GM12875 (cell line): ENCODE results near the gene FNIP2.

ENCODE experiments used
- H3K4me3 ChIP-seq: one replicate; pipeline ENCODE4 v1.5.1; 2011; ENCODE audit warnings: low read depth, low read length, control low read depth
- TF ChIP-seq, protein P1 (sequence below): IDR thresholded peaks from 2 replicates; pipeline ENCODE4 v1.5.1; 2011; ENCODE audit warnings: low read depth, mild to moderate bottlenecking, control low read depth, inconsistent platforms, low read length, moderate library complexity, borderline replicate concordance; ENCODE audit not compliant: insufficient read depth

Gene FNIP2

DNA sequence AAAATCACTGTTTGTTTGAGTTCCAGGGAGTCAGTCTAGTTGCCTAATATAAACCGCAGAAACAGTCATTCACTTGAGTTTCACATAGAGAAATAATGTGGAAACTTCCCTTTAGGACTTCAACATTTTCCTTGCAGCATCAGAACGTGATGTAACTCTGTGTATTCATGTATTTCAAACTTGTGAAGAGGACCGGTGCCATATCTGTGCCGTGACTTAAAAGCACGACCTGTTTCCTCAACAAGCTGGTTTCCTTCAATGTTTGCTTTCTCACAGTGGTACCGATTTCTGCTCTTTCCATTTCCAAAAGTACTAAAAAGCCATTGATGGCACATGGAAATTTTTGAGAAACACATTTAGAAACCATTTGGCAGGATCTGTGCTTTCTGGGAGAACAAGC, 167.4 kb downstream of the FNIP2 start:
- TF ChIP-seq, protein P1, sequence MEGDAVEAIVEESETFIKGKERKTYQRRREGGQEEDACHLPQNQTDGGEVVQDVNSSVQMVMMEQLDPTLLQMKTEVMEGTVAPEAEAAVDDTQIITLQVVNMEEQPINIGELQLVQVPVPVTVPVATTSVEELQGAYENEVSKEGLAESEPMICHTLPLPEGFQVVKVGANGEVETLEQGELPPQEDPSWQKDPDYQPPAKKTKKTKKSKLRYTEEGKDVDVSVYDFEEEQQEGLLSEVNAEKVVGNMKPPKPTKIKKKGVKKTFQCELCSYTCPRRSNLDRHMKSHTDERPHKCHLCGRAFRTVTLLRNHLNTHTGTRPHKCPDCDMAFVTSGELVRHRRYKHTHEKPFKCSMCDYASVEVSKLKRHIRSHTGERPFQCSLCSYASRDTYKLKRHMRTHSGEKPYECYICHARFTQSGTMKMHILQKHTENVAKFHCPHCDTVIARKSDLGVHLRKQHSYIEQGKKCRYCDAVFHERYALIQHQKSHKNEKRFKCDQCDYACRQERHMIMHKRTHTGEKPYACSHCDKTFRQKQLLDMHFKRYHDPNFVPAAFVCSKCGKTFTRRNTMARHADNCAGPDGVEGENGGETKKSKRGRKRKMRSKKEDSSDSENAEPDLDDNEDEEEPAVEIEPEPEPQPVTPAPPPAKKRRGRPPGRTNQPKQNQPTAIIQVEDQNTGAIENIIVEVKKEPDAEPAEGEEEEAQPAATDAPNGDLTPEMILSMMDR, result no peak
- no peak overlapping the region for H3K4me3 ChIP-seq

DNA sequence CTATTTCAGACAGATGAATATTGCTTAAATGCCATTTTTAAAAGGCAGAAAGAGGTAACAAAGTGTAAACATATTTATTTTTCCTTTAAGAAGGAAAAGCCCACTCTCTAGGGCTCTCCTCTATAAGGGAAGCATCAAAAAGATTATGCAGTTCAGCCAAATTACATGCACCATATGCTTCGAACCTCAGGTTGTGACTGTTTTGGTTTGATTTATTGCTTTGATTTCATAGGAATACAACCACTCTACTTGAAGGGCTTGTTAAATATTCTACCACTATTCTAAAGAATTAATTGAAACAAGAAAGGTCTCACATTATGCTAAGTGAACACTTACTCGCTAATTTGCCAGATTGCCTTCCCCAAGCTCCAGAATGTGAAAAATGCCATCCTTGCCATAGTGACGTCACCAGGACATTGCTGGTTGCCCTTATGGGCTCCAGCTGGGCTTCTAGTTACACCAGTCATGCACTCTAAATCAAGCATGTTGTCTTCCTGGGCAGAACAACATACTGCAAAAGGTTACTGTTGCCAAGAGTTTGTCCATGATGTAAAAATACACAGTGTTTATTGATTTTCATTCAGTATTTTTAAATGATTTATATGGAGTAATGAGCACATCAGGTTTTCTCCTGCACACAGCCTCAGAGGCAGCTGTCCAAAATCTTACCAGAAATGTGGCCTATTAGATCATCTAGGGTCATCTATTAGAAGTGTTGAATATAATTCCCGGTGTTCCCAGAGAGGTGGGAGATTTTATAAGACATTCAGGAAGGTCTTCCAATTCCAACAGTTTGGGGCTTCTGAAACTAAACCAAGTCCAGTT, 169.6 kb downstream of the FNIP2 start:
- TF ChIP-seq, protein P1, result no peak
- no peak overlapping the region for H3K4me3 ChIP-seq

DNA sequence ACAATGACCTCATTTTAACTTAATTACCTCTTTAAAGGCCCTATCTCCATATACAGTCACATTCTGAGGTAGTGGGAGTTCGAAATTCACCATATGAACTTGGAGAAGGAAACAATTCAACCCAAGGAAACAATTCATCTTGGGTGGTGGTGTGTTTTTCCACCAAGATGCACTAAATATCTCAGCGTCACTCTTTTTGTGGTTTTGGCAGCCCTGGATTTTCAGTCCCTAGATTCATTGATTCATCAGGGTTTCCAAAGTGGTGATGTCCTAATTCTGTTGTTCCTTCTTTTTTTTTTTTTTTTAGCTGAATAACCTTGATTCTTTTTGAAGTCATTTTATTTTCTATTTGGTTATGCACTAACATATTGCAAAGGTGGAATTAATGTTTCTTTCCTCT, 171.4 kb downstream of the FNIP2 start:
- TF ChIP-seq, protein P1, result no peak
- H3K4me3 ChIP-seq, result no peak overlapping the region

DNA sequence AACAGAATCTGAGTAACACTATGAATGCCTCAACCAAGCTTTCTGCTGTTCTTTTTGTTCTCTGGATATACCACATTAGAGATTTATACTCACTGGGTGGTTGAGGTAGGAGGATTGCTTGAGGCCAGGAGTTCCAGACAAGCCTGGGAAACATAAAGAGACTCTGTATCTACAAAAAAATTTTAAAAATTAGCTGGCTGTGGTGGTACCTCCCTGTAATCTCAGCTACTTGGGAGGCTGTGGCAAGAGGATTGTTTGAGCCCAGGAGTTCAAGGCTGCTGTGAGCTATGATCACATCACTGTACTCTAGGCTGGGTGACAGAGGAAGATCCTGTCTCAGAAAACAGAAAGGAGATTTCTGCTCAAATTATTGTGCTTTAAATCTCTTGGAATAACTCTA, 172.5 kb downstream of the FNIP2 start:
- TF ChIP-seq, protein P1, result no peak
- H3K4me3 ChIP-seq, result no peak overlapping the region

DNA sequence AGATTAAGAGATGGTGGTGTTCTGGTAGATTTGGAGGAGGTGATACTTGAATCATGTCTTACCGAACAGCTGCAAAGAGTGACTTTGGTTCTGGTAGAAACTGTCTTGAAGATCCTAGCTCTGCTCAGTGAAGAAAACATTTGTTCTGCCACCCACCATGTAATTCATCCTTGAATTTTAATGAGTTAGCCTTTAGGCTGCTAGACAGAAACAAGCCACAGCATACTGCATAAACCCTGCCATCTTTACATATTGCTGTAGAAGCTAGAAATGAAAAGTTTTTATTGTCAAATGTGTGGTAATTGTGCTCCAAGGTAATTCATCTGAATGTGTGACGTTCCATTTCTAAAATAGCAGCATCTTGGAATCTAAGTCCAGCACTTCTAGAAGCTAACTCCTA, 173.1 kb downstream of the FNIP2 start:
- H3K4me3 ChIP-seq, result no peak overlapping the region
- TF ChIP-seq, protein P1, result no peak

DNA sequence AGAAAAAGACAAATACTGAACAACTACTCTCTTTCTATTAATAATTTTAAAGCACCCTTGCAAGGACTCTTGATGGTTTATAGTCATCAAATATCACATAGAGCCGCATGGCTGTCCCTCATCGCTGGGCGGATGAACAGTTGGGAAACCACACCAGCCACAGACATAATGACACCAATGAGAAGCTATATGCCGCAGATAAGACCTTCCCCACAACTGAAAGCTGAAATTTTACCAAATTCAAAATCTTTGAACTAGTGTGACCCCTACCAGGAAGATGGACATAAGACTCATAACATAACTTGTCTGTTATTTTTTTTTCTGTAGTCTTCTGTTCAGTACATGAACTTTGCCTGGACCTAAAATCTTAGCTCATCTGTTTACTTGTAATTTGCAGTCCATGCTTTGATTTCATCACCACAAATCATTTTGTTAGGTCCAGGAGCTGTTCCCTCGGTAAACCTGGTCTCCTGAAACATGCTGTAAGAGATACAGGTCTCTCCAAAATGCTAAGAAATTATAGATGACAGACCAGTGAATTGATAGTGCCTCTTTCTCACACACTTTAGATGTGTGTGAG, 176.8 kb downstream of the FNIP2 start:
- TF ChIP-seq, protein P1, result no peak
- H3K4me3 ChIP-seq, result no peak overlapping the region

DNA sequence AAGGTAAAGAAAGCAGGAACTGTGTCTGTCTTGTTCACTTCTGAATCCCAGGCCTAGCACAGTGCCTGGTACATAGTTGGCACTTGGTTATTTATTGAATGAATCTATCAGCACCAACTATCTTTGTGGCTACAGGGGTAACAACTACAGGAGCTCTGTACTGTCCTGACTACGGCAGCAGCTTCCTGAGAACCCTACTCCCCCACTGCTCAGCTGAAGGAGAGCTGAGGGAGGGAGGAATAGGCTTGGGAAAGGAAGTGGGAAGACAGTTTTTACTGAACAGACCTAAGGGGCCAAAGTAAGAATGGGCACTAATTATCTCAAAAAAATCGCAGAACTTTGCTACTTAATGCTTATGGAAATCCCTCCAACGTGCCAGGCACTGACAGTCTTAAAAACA, 178.0 kb downstream of the FNIP2 start:
- no peak overlapping the region for H3K4me3 ChIP-seq
- TF ChIP-seq, protein P1, result no peak
